IPS-20b (cell line): ENCODE results near the gene CHD1L.

Source experiments
- H3K27ac ChIP-seq: one replicate; pipeline ENCODE4 v1.5.1; 2013; ENCODE audit warnings: low read length
- H3K27me3 ChIP-seq: 2 replicates; pipeline ENCODE4 v1.6.1; 2013; ENCODE audit warnings: mild to moderate bottlenecking, low read length, inconsistent platforms; ENCODE audit not compliant: insufficient read depth
- H3K36me3 ChIP-seq: 2 replicates; pipeline ENCODE4 v1.6.1; 2013; ENCODE audit warnings: low read depth, mild to moderate bottlenecking, inconsistent platforms, low read length, moderate library complexity; ENCODE audit not compliant: insufficient read depth
- H3K4me1 ChIP-seq: 2 replicates; pipeline ENCODE4 v1.6.1; 2013; ENCODE audit warnings: mild to moderate bottlenecking, control low read depth, inconsistent platforms, low read length, moderate library complexity; ENCODE audit not compliant: insufficient read depth
- H3K4me3 ChIP-seq: 2 replicates; pipeline ENCODE4 v1.5.1; 2013; ENCODE audit warnings: mild to moderate bottlenecking, low read length, inconsistent platforms
- H3K9ac ChIP-seq: 2 replicates; pipeline ENCODE4 v1.6.1; 2013; ENCODE audit warnings: low read depth, mild to moderate bottlenecking, inconsistent platforms, low read length, moderate library complexity
- H3K9me3 ChIP-seq: 2 replicates; pipeline ENCODE4 v1.6.1; 2013; ENCODE audit warnings: mild to moderate bottlenecking, low read depth, low read length, inconsistent platforms; ENCODE audit not compliant: insufficient read depth

CHD1L gene

DNA sequence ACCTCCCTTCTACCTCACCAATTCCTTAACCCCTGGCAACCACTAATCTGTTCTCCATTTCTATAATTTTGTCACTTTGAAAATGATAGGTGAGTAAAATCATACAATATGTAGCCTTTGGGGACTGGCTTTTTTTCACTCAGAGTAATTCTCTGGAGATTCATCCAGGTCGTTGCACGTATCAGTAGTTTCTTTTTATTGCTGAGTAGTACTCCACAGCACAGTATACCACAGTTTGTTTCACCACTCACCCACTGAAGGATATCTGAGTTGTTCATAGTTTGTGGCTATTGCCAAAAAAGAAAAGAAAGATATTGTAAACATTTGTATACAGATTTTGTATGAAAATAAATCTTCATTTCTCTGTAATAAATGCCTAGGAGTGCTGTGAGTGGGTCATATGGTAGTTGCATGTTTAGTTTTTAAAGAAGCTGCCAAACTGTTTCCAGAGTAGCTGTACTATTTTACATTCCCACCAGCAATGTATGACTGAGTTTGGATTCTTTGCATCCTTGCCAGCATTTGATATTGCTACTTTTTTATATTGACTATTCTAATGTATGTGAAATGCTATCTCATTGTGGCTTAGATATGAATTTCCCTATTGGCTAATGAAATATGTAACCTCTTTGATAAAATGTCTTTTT, 3.7 kb downstream of the CHD1L start:
- no peaks in the 10 kb centered on the region for H3K9me3 ChIP-seq
- no peak overlapping the region for H3K27ac ChIP-seq
- no peak overlapping the region for H3K9ac ChIP-seq
- peaks cover 4% of the 10 kb centered on the region; the same call in 1 of the 2 replicates for H3K36me3 ChIP-seq
- peaks cover 5% of the 10 kb centered on the region; the same call in 1 of the 2 replicates for H3K27me3 ChIP-seq
- H3K4me3 ChIP-seq, result no peak overlapping the region
- H3K4me1 ChIP-seq, result peaks cover 11% of the 10 kb centered on the region; the same call in 1 of the 2 replicates

DNA sequence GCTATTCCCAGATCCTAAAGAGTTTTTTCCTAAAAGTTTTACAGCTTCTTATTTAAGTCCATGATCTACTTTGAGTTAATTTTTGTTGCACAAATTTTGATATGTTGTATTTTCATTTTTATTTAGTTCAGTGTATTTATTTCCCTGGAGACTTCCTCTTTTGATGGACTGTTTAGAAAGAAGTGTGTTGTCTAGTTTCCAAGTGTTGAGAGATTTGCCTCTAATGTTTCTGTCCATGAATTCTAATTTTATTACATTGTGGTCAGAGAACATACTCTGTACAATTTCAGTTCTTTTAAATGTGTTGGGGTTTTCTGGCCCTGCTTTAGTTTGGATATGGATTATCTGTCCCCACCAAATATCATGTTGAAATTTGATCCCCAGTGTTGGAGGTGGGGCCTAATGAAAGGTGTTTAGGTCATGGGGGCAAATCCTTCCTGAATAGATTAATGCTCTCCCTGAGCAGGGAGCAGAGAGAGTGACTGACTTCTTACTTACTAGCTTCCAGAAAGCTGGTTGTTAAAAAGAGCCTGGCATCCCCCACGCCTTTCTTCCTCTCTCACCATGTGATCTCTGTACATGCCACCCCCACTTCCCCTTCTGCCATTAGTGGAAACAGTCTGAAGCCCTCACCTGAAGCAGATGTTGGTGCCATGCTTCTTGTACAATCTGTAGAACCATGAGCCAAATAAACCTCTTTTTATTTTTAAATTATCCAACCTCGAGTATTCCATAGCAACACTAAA, 4.6 kb downstream of the CHD1L start:
- H3K9me3 ChIP-seq, result no peaks in the 10 kb centered on the region
- no peak overlapping the region for H3K27ac ChIP-seq
- no peak overlapping the region for H3K9ac ChIP-seq
- H3K4me3 ChIP-seq, result 0 out of 2 replicates have a peak overlapping the region, but pooled peaks have one; percentile 9
- peaks cover 4% of the 10 kb centered on the region; the same call in 1 of the 2 replicates for H3K36me3 ChIP-seq
- peaks cover under 1% of the 10 kb centered on the region; the same call in 1 of the 2 replicates for H3K27me3 ChIP-seq
- H3K4me1 ChIP-seq, result peaks cover 13% of the 10 kb centered on the region; the same call in 1 of the 2 replicates

DNA sequence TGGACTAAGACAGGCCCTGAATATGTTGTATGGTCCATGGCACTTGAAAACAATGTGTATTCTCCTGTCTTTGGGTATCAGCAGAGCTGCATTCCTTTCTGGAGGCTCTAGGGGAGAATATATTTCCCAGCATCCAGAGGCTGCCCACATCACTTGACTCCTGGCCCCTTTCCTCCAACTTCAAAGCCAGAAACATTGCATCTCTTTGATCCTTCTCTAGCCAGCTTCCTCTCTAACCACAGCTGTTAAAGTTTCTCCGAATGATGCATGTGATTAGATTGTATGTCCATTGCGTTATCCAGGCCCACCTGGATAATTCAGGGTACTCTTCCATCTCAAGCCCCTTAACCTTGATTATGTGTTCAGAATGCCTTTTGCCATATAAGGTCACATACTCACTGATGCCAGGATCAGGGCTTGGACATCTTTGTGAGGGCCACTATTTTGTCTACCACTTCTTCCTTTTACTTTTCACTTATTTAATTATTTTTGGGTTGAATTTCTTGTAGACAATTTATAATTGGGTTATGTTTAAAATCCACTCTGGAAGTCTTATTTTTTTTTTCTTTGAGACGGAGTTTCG, 5.3 kb downstream of the CHD1L start:
- peaks cover 4% of the 10 kb centered on the region; the same call in 1 of the 2 replicates for H3K36me3 ChIP-seq
- H3K4me3 ChIP-seq, result 0 out of 2 replicates have a peak overlapping the region, but pooled peaks have one; percentile 9
- H3K9ac ChIP-seq, result no peak overlapping the region
- H3K27me3 ChIP-seq, result no peaks in the 10 kb centered on the region
- no peak overlapping the region for H3K27ac ChIP-seq
- H3K9me3 ChIP-seq, result no peaks in the 10 kb centered on the region
- peaks cover 14% of the 10 kb centered on the region; the same call in 1 of the 2 replicates for H3K4me1 ChIP-seq

DNA sequence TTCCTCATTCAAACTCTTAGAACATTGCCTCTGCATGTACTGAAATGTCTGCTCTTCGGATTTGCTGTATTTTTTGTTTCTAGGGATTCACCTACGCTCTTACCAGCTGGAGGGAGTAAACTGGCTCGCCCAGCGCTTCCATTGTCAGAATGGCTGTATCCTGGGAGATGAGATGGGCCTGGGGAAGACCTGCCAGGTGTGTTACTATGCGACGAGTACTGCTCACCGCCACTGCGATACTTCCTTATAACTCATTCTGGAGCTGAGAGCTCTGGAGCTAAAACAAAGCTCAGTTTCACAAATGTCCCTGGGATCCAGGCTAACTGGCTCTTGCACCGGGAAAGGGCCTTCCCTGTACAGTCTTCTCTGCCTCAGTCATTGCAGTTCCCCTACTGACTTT, 10.1 kb downstream of the CHD1L start:
- peaks cover 21% of the 10 kb centered on the region; the same call in 1 of the 2 replicates for H3K36me3 ChIP-seq
- no peak overlapping the region for H3K9ac ChIP-seq
- H3K27me3 ChIP-seq, result no peaks in the 10 kb centered on the region
- H3K4me1 ChIP-seq, result peaks cover 6% of the 10 kb centered on the region; the same call in 1 of the 2 replicates
- H3K27ac ChIP-seq, result no peak overlapping the region
- no peaks in the 10 kb centered on the region for H3K9me3 ChIP-seq
- no peak overlapping the region for H3K4me3 ChIP-seq

DNA sequence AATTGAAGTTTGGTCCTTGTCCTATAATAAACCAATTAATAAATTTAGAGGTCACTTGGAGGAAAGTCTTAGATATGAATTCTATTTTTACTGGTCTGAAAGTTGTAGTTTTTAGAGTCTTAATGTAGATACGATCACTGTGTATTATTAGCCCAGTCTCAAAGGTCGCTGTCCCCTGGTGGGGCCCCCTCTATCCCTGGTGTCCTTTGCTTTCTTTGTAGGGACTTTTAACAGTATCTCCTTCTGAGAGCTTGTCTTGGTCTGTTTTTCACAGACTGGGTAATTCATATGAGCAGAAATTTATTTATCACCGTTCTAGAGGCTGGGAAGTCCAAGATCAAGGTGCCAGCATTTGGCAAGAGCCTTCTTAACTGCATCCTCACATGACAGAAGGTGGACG, 18.5 kb downstream of the CHD1L start:
- Histone ChIP-seq H3K9ac (no peak overlapping the region), H3K36me3 (peaks cover 93% of the 10 kb centered on the region), H3K9me3 (no peaks in the 10 kb centered on the region), H3K4me3 (no peak overlapping the region), H3K27me3 (no peaks in the 10 kb centered on the region), H3K4me1 (no peaks in the 10 kb centered on the region), H3K27ac (no peak overlapping the region)

DNA sequence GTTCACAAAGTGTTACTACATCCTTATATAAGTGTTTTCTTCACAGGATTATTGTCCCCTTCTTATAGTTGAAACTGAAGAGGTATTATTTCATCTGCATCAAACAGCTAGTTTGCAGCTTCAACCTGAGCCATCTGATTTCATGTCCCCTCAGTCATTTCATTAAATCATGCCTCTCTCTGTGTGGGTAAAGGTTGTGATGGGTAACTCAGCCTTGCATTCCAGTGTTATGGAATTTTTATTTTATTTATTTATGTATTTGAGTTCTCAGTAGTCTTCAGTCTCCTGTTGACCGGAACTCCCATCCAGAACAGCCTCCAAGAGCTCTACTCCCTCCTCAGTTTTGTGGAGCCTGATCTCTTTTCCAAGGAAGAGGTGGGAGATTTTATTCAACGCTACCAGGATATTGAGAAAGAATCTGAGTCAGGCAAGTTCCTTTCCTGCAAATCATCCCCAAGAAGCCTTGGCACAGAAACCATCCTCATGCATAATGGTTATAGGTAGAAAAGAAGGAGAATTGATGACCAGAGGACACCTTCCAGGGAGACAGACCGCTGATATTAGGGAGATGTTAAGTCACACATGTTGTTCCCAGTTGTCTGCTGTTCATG, 21.8 kb downstream of the CHD1L start:
- no peak overlapping the region for H3K9ac ChIP-seq
- H3K27ac ChIP-seq, result no peak overlapping the region
- H3K27me3 ChIP-seq, result no peaks in the 10 kb centered on the region
- no peaks in the 10 kb centered on the region for H3K9me3 ChIP-seq
- H3K36me3 ChIP-seq, result peaks cover 93% of the 10 kb centered on the region
- no peaks in the 10 kb centered on the region for H3K4me1 ChIP-seq
- no peak overlapping the region for H3K4me3 ChIP-seq

DNA sequence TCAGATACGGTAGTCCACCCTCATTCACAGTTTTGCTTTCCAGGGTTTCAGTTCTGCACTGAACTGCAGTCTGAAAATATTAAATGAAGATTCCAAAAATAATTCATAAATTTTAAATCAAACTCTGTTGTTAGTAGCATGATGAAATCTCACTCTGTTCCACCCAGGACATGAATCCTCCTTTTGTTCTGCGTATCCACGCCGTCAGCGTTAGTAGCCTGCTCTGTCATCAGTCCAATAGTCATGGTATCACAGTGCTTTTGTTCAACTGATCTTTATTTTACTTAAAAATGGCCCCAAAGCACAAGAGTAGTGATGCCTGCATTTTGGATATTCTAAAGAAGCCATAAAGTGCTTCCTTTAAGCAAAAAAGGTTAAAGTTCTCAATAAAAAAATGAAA, 23.9 kb downstream of the CHD1L start:
- Histone ChIP-seq H3K27me3 (no peaks in the 10 kb centered on the region), H3K4me1 (no peaks in the 10 kb centered on the region), H3K4me3 (no peak overlapping the region), H3K36me3 (peaks cover 90% of the 10 kb centered on the region), H3K27ac (no peak overlapping the region), H3K9me3 (no peaks in the 10 kb centered on the region), H3K9ac (no peak overlapping the region)

DNA sequence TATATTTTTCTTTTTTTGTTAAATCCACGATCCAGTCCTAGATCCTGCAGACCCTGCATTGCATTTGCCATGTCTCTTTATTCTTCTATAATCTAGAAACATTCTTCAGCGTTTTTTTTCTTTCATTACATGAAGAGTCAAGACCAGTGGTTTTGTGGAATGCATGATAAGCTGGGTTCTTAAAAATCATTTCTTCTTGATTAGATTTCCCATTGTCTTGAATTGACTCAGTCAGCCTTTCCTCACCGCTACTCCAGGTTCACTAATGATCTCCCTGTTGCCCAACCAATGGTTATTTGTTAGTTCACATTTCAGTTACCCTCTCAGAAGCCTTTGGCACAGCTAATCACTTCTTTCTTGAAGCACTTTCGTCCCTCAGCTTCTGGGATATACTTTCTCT, 25.2 kb downstream of the CHD1L start:
- no peak overlapping the region for H3K9ac ChIP-seq
- no peak overlapping the region for H3K27ac ChIP-seq
- H3K4me3 ChIP-seq, result no peak overlapping the region
- no peaks in the 10 kb centered on the region for H3K27me3 ChIP-seq
- no peaks in the 10 kb centered on the region for H3K9me3 ChIP-seq
- peaks cover 92% of the 10 kb centered on the region for H3K36me3 ChIP-seq
- H3K4me1 ChIP-seq, result no peaks in the 10 kb centered on the region

DNA sequence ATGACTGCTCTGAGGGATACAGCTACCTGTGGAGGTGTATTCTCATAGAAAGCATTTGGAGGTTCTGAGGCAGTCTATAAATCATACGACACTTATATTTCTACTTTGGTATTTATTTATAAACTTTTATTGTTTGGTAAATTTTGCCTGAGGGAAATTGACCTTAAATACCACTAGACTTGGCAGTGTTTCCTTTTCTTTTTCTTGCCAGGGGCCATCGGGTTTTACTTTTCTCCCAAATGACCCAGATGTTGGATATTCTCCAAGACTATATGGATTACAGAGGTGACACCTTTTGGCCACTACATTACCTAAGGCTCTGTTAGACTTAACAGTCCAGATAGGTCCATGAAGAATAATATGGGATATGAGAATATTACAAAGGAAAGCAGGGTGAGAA, 28.2 kb downstream of the CHD1L start:
- Histone ChIP-seq H3K27me3 (no peaks in the 10 kb centered on the region), H3K4me1 (no peaks in the 10 kb centered on the region), H3K9me3 (no peaks in the 10 kb centered on the region), H3K36me3 (peaks cover 95% of the 10 kb centered on the region), H3K9ac (no peak overlapping the region), H3K27ac (no peak overlapping the region), H3K4me3 (no peak overlapping the region)

DNA sequence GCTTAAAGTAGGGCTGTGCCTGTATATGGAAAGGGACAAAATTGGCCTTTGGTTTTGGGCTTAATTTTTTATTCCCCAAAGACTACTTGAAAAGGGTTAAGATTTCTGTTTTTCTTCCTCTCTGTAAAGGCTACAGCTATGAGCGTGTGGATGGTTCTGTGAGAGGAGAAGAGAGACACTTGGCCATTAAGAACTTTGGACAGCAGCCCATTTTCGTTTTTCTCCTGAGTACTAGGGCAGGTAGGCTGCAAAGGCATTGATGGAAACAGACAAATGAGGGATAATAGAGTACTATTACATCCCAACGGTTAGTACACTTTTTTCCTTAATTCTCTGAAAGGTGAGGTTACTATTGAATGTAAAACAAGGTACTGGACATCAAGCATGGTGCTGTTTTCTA, 29.6 kb downstream of the CHD1L start:
- H3K4me3 ChIP-seq, result no peak overlapping the region
- H3K36me3 ChIP-seq, result peaks cover 95% of the 10 kb centered on the region
- H3K27me3 ChIP-seq, result no peaks in the 10 kb centered on the region
- no peak overlapping the region for H3K9ac ChIP-seq
- no peak overlapping the region for H3K27ac ChIP-seq
- H3K9me3 ChIP-seq, result no peaks in the 10 kb centered on the region
- no peaks in the 10 kb centered on the region for H3K4me1 ChIP-seq

DNA sequence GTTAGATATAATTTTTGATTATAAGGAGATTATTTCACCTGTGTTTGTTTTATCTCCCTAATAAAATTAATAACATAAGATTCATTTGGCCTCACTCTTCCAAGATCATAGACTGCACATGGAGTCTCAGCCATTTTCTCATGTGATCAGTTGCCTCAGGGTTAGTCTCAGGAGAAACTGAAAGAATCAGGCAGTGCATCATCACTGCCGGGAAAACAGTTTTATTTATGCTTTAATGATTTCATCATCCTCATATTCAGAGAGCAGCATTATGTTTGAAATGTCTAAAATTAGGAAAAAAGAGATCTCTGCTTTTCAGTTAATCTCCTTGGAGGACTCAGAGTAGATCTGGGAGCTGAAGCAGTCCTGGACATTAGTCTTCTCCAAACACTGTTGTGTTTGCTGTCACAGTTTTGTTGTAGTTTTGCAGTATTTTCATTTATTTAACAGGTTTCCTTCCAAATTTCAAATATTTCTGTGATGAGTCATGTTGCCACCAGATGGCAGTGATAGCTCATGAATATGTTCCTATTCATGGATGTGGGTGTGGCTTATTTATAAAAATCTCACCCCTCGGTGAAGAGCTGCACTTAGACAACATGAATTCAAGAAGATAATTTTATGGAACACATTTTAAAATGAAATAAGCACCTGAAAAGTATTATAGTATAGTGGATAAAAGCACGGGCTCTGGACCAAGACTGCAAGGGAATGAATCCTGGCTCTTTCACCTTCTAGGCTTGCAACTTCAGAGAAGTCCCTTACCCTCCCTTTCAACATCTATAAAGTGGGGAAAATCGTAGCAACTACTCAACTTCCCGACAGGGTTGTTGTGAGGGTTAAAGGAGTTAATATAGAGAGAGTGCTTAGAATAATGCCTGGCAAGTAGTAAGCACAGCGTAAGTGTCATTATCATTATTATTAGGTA, 31.2 kb downstream of the CHD1L start:
- peaks cover 91% of the 10 kb centered on the region for H3K36me3 ChIP-seq
- H3K27ac ChIP-seq, result no peak overlapping the region
- H3K27me3 ChIP-seq, result no peaks in the 10 kb centered on the region
- H3K4me1 ChIP-seq, result no peaks in the 10 kb centered on the region
- no peak overlapping the region for H3K4me3 ChIP-seq
- H3K9ac ChIP-seq, result no peak overlapping the region
- no peaks in the 10 kb centered on the region for H3K9me3 ChIP-seq
